ENCODE data around the gene CDO1.

GRCh38 chr5:115774684-115775083 is 41.8 kb downstream of the CDO1 start:
- TF ChIP-seq POLR2A (IDR thresholded peaks at IDR 0.05) (no peak), CTCF (IDR thresholded peaks at IDR 0.05) (no peak), EP300 (IDR thresholded peaks at IDR 0.05) (no peak)
